ENCODE results near the gene NACC1. TPM values are rescaled to one million over a fixed set of nuclear protein-coding genes. Genes with fewer than 3 reads are reported as not detected.
A peak's percentile ranks its signal among the peaks of the same experiment; 100 is the strongest.

The NACC1 gene
- total RNA-seq, 2 donors from 2014 or later: 25.4 to 27.3 TPM

- peaks cover 0 to 40% of the 10 kb centered on the region in 2 donors for H3K4me1 ChIP-seq
- no peaks in the 10 kb centered on the region for H3K36me3 ChIP-seq
- no peaks in the 10 kb centered on the region for H3K27me3 ChIP-seq
- peak overlapping the region; percentile 99 for H3K27ac ChIP-seq
- no peak for TF ChIP-seq CTCF (IDR thresholded peaks at IDR 0.05)
- H3K4me3 ChIP-seq: peak overlapping the region; percentile 80 to 95
- DNase-seq (ENCODE audit: low spot score): peak; percentile 97
- no peaks in the 10 kb centered on the region for H3K9me3 ChIP-seq
Observed at GRCh38 chr19:13154241-13154778, 36.2 kb downstream of the NACC1 start.

GRCh38 chr19:13154911-13155471, 36.9 kb downstream of the NACC1 start:
- Histone ChIP-seq H3K36me3 (no peaks in the 10 kb centered on the region), H3K4me3 (peak overlapping the region; percentile 80 to 95), H3K4me1 (peaks cover 0 to 35% of the 10 kb centered on the region in 2 donors), H3K27ac (peak overlapping the region; percentile 99), H3K27me3 (no peaks in the 10 kb centered on the region), H3K9me3 (no peaks in the 10 kb centered on the region)
- peak; percentile 80 for DNase-seq (ENCODE audit: low spot score)
- no peak for TF ChIP-seq CTCF (IDR thresholded peaks at IDR 0.05)

- Histone ChIP-seq H3K9me3 (no peaks in the 10 kb centered on the region), H3K4me3 (peak overlapping the region; percentile 80 to 95), H3K27me3 (no peaks in the 10 kb centered on the region), H3K36me3 (no peaks in the 10 kb centered on the region), H3K4me1 (peaks cover 0 to 35% of the 10 kb centered on the region in 2 donors), H3K27ac (peak overlapping the region; percentile 99)
- DNase-seq (ENCODE audit: low spot score): peak; percentile 89
- TF ChIP-seq CTCF (IDR thresholded peaks at IDR 0.05): no peak
Observed at GRCh38 chr19:13155472-13156359, 37.7 kb downstream of the NACC1 start.

GRCh38 chr19:13159713-13160112, 41.6 kb downstream of the NACC1 start:
- no peak overlapping the region for H3K4me3 ChIP-seq
- no peak for TF ChIP-seq CTCF (IDR thresholded peaks at IDR 0.05)
- no peaks in the 10 kb centered on the region for H3K9me3 ChIP-seq
- no peaks in the 10 kb centered on the region for H3K27me3 ChIP-seq
- H3K36me3 ChIP-seq: no peaks in the 10 kb centered on the region
- no peak for DNase-seq (ENCODE audit: low spot score)
- H3K27ac ChIP-seq: no peak overlapping the region
- peaks cover 0 to 38% of the 10 kb centered on the region in 2 donors for H3K4me1 ChIP-seq

GRCh38 chr19:13160557-13160956, 42.5 kb downstream of the NACC1 start:
- Histone ChIP-seq H3K4me3 (no peak overlapping the region), H3K27me3 (no peaks in the 10 kb centered on the region), H3K9me3 (no peaks in the 10 kb centered on the region), H3K27ac (no peak overlapping the region), H3K36me3 (no peaks in the 10 kb centered on the region), H3K4me1 (peaks cover 0 to 38% of the 10 kb centered on the region in 2 donors)
- DNase-seq (ENCODE audit: low spot score): no peak
- no peak for TF ChIP-seq CTCF (IDR thresholded peaks at IDR 0.05)

Measured in right atrium auricular region (tissue), 2 donors.